GM12878 (cell line): Measurements from ENCODE around the gene NPBWR2. TPM values are rescaled to one million over a fixed set of nuclear protein-coding genes. Genes with fewer than 3 reads are reported as not detected.
A peak's percentile ranks its signal among the peaks of the same experiment; 100 is the strongest.

ENCODE experiments used
- BCLAF1 ChIP-seq: fragments of 450-650 bp; IDR thresholded peaks from 2 replicates; pipeline ENCODE4 v1.6.1; 2017; ENCODE audit warnings: antibody characterized with exemption, mild to moderate bottlenecking, moderate library complexity
- BHLHE40 ChIP-seq, 2 experiments: fragments of 450-650 bp in 1 of 2; IDR thresholded peaks; 2 replicates each; pipeline ENCODE4 v1.6.1; 2011 to 2017; ENCODE audit warnings: low read depth in 2 of 2, borderline replicate concordance in 1 of 2, improper control_type of control experiment in 1 of 2, low read length in 1 of 2, mild to moderate bottlenecking in 1 of 2
- CEBPB ChIP-seq, 2 experiments: fragments of 150-350 bp in 1 of 2; IDR thresholded peaks; 2 replicates each; pipeline ENCODE4 v1.6.1; 2012 to 2014; ENCODE audit warnings: low read depth in 2 of 2, low read length in 2 of 2, borderline replicate concordance in 1 of 2, inconsistent platforms in 1 of 2
- CEBPZ ChIP-seq: fragments of 150-350 bp; IDR thresholded peaks from 2 replicates; pipeline ENCODE4 v1.6.1; 2016; ENCODE audit warnings: low read depth, low read length
- E2F8 ChIP-seq: fragments of 450-650 bp; IDR thresholded peaks from 2 replicates; pipeline ENCODE4 v1.6.1; 2018; ENCODE audit warnings: mild to moderate bottlenecking, low read depth, moderate library complexity; ENCODE audit not compliant: partially characterized antibody
- GATAD2B ChIP-seq: fragments of 450-650 bp; conservative IDR thresholded peaks from 2 replicates; pipeline ENCODE4 v1.6.1; 2017; ENCODE audit warnings: low read depth, mild to moderate bottlenecking, moderate library complexity
- HCFC1 ChIP-seq: fragments of 150-350 bp; IDR thresholded peaks from 2 replicates; pipeline ENCODE4 v1.6.1; 2014; ENCODE audit warnings: low read length
- IKZF2 ChIP-seq, 2 experiments: fragments of 450-650 bp; IDR thresholded peaks; 2 replicates each; pipeline ENCODE4 v1.6.1; 2017; ENCODE audit warnings: mild to moderate bottlenecking in 2 of 2, moderate library complexity in 2 of 2
- KAT2A ChIP-seq: conservative IDR thresholded peaks from 2 replicates; pipeline ENCODE4 v1.6.1; 2011; ENCODE audit warnings: low read depth, low read length; ENCODE audit not compliant: control insufficient read depth
- MAX ChIP-seq: IDR thresholded peaks from 2 replicates; pipeline ENCODE4 v1.6.1; 2012; ENCODE audit warnings: low read depth, low read length, improper control_type of control experiment
- NFYA ChIP-seq: IDR thresholded peaks from 2 replicates; pipeline ENCODE4 v1.6.1; 2011; ENCODE audit warnings: low read depth, mild to moderate bottlenecking, low read length, improper control_type of control experiment, borderline replicate concordance
- NFYB ChIP-seq: IDR thresholded peaks from 2 replicates; pipeline ENCODE4 v1.6.1; 2011; ENCODE audit warnings: low read depth, mild to moderate bottlenecking, low read length, improper control_type of control experiment, moderate library complexity; ENCODE audit not compliant: insufficient read depth
- NR2C2 ChIP-seq: IDR thresholded peaks from 2 replicates; pipeline ENCODE4 v1.6.1; 2011; ENCODE audit warnings: borderline replicate concordance, low read depth; ENCODE audit not compliant: control insufficient read depth, insufficient read length
- NRF1 ChIP-seq: conservative IDR thresholded peaks from 2 replicates; pipeline ENCODE4 v1.6.1; 2011; ENCODE audit warnings: mild to moderate bottlenecking, low read depth, low read length, improper control_type of control experiment
- POLR2A ChIP-seq: IDR thresholded peaks from 2 replicates; pipeline ENCODE4 v1.6.1; 2011; ENCODE audit warnings: low read depth, mild to moderate bottlenecking, low read length
- RAD51 ChIP-seq: fragments of 450-650 bp; IDR thresholded peaks from 2 replicates; pipeline ENCODE4 v1.6.1; 2016; ENCODE audit warnings: moderate library complexity, mild to moderate bottlenecking, inconsistent platforms
- SP1 ChIP-seq: IDR thresholded peaks from one replicate; pipeline ENCODE4 v1.6.1; 2011; ENCODE audit warnings: low read depth, low read length
- STAT1 ChIP-seq: fragments of 450-650 bp; conservative IDR thresholded peaks from 2 replicates; pipeline ENCODE4 v1.6.1; 2014; ENCODE audit warnings: antibody characterized with exemption, mild to moderate bottlenecking
- TCF12 ChIP-seq: IDR thresholded peaks from 2 replicates; pipeline ENCODE4 v1.6.1; 2011; ENCODE audit warnings: low read depth, mild to moderate bottlenecking, low read length
- ZNF207 ChIP-seq: fragments of 450-650 bp; IDR thresholded peaks from 2 replicates; pipeline ENCODE4 v1.6.1; 2014; ENCODE audit warnings: antibody characterized with exemption, mild to moderate bottlenecking, borderline replicate concordance
- polyA plus RNA-seq, 11 experiments: library from polyadenylated mRNA; depleted of rRNA in 4 of 11; unstranded in 6 of 11; stranded (reverse) in 5 of 11; fragments of >200 nt; fragmentation: Nextera tagmentation in 4 of 11; fragmentation: Illumina TruSeq in 1 of 11; extraction: Ambion mirVana in 4 of 11; extraction: Trizol in 1 of 11; gene quantifications; 1 replicate in 1 of 11; 2 replicates in 10 of 11; pipeline versions ENCODE4 v1.2.1 to v1.2.3, GENCODE V29; 2011 to 2016; ENCODE audit warnings: inconsistent platforms in 2 of 11, missing spikeins in 2 of 11, low read depth in 1 of 11
- total RNA-seq, 4 experiments: library from RNA; depleted of rRNA in 3 of 4; stranded (reverse); fragments of >200 nt in 3 of 4; fragmentation: Illumina TruSeq in 1 of 4; extraction: Trizol in 1 of 4; gene quantifications; 2 replicates each; pipeline versions ENCODE4 v1.2.1 to v1.2.3, GENCODE V29; 2013 to 2021

NPBWR2 gene
- total and polyA plus RNA-seq, 10 of the 15 experiments (the other 5 are each of a cell fraction or from before 2014, with no cell fraction given) = not detected

GRCh38 chr20:64057628-64058498 lies 49.5 kb downstream of the NPBWR2 start (continued):
- TF ChIP-seq STAT1 (no peak; the same call in 1 of the 2 replicates), RAD51 (peak; percentile 38; the same call in 1 of the 2 replicates), BHLHE40 (IDR thresholded peaks at IDR 0.05; ENCODE audit: borderline replicate concordance in 1 of 2, low read depth in 2 of 2, low read length in 1 of 2) (peak; percentile 84 to 91), NFYA (no peak), CEBPZ (no peak), BCLAF1 (no peak), SP1 (peak; percentile 11), ZNF207 (peak; percentile 23; the same call in 1 of the 2 replicates), HCFC1 (no peak), NFYB (no peak), NR2C2 (no peak), MAX (peak; percentile 45; the same call in 1 of the 2 replicates), E2F8 (no peak), KAT2A (no peak), TCF12 (peak; percentile 86), GATAD2B (peak; percentile 95), NRF1 (no peak), IKZF2 (IDR thresholded peaks at IDR 0.05) (peak; percentile 37 to 38; a peak in 2 of 4 replicates), POLR2A (no peak), CEBPB (IDR thresholded peaks at IDR 0.05; ENCODE audit: borderline replicate concordance in 1 of 2, low read depth in 2 of 2, low read length in 2 of 2) (no peak)
